PC-3 (cell line): Measurements from ENCODE around the gene PNMA6E.

Experiments
- EZH2 ChIP-seq: fragments of 300-600 bp; sonication (generic); IDR thresholded peaks from one replicate; pipeline ENCODE4 v1.6.1; 2017; ENCODE audit warnings: antibody characterized with exemption, mild to moderate bottlenecking, low read length; ENCODE audit not compliant: unreplicated experiment
- EZH2phosphoT487 ChIP-seq: fragments of 300-600 bp; sonication (generic); IDR thresholded peaks from 2 replicates; pipeline ENCODE4 v1.6.1; 2018; ENCODE audit warnings: mild to moderate bottlenecking, antibody characterized with exemption, low read length, borderline replicate concordance

GRCh38 chrX:153379508-153379907 lies 21.6 kb downstream of the PNMA6E start:
- TF ChIP-seq EZH2phosphoT487 (no peak), EZH2 (no peak)
